IMR-90 (cell line): ENCODE data around the gene LHX5. TPM values are rescaled to one million over a fixed set of nuclear protein-coding genes. Genes with fewer than 3 reads are reported as not detected.

Source experiments
- ATAC-seq: fragments of 200-7000 bp; cut with Tn5 transposase; 2 replicates; pipeline ENCODE4 v1.9.1; 2020; ENCODE audit warnings: low read depth, mild to moderate bottlenecking, moderate library complexity
- BruUV-seq: library from RNA; stranded (reverse); fragments of 400-500 nt; replicated peaks from 2 replicates; lab custom pipeline; 2021; lab: Mats Ljungman, UMichigan
- CTCF ChIA-PET: fragments of 300-600 bp; formaldehyde crosslinking; extraction: SDS; loops from one replicate; lab custom pipeline; 2021; ENCODE audit warnings: antibody characterized with exemption; lab: Yijun Ruan, JAX
- POLR2A ChIA-PET: fragments of 300-600 bp; sonication (Branson Sonifier 250); formaldehyde crosslinking; loops from one replicate; lab custom pipeline; 2022; ENCODE audit warnings: antibody characterized with exemption; ENCODE audit not compliant: unreplicated experiment; lab: Charles Lee
- DNase-seq: peaks from one replicate; pipeline ENCODE4 v3.0.0; 2013
- H2AFZ ChIP-seq: replicated peaks from 2 replicates; pipeline ENCODE3; 2013; ENCODE audit warnings: low read length, mild to moderate bottlenecking; ENCODE audit not compliant: poor library complexity
- H2AK5ac ChIP-seq: 2 replicates; pipeline ENCODE4 v1.6.1; 2013; ENCODE audit warnings: low read depth, low read length, inconsistent platforms
- H2AK9ac ChIP-seq: replicated peaks from 2 replicates; pipeline ENCODE3; 2013; ENCODE audit warnings: mild to moderate bottlenecking, low read depth, low read length, moderate library complexity; ENCODE audit not compliant: poor library complexity
- H2BK120ac ChIP-seq: 2 replicates; pipeline ENCODE4 v1.6.1; 2013; ENCODE audit warnings: low read depth, low read length, inconsistent platforms
- H2BK15ac ChIP-seq: 3 replicates; pipeline ENCODE4 v1.6.1; 2013; ENCODE audit warnings: low read depth, low read length, inconsistent platforms
- H2BK20ac ChIP-seq: 2 replicates; pipeline ENCODE4 v1.6.1; 2013; ENCODE audit warnings: low read depth, mild to moderate bottlenecking, inconsistent platforms, low read length, moderate library complexity
- H2BK5ac ChIP-seq: 2 replicates; pipeline ENCODE4 v1.6.1; 2013; ENCODE audit warnings: mild to moderate bottlenecking, low read depth, low read length, inconsistent platforms; ENCODE audit not compliant: poor library complexity, severe bottlenecking
- H3K14ac ChIP-seq: replicated peaks from 2 replicates; pipeline ENCODE4 v1.6.1; 2013; ENCODE audit warnings: low read depth, low read length, inconsistent platforms
- H3K18ac ChIP-seq: 2 replicates; pipeline ENCODE4 v1.6.1; 2013; ENCODE audit warnings: low read depth, low read length, control low read depth
- H3K23ac ChIP-seq: 2 replicates; pipeline ENCODE4 v1.6.1; 2013; ENCODE audit warnings: low read depth, low read length, inconsistent platforms
- H3K27ac ChIP-seq: 2 replicates; pipeline ENCODE4 v1.5.1; 2013; ENCODE audit warnings: mild to moderate bottlenecking, control low read depth, low read length; ENCODE audit not compliant: insufficient read depth
- H3K27me3 ChIP-seq: 2 replicates; pipeline ENCODE4 v1.6.1; 2013; ENCODE audit warnings: low read length; ENCODE audit not compliant: control insufficient read depth, insufficient read depth
- H3K36me3 ChIP-seq: 2 replicates; pipeline ENCODE4 v1.6.1; 2013; ENCODE audit warnings: low read length, mixed read lengths; ENCODE audit not compliant: control insufficient read depth, insufficient read depth
- H3K4ac ChIP-seq: 2 replicates; pipeline ENCODE4 v1.6.1; 2013; ENCODE audit warnings: low read depth, low read length, inconsistent platforms
- H3K4me1 ChIP-seq: 2 replicates; pipeline ENCODE4 v1.6.1; 2013; ENCODE audit warnings: low read length, mixed read lengths; ENCODE audit not compliant: control insufficient read depth, insufficient read depth
- H3K4me2 ChIP-seq: 2 replicates; pipeline ENCODE4 v1.6.1; 2013; ENCODE audit warnings: low read depth, mild to moderate bottlenecking, control low read depth, low read length, moderate library complexity
- H3K4me3 ChIP-seq: 2 replicates; pipeline ENCODE4 v1.5.1; 2013; ENCODE audit warnings: low read depth, mild to moderate bottlenecking, control low read depth, low read length, moderate library complexity; ENCODE audit not compliant: insufficient read depth
- H3K56ac ChIP-seq: 2 replicates; pipeline ENCODE4 v1.6.1; 2013; ENCODE audit warnings: low read length, inconsistent platforms; ENCODE audit not compliant: insufficient read depth; ENCODE audit errors: extremely low read depth
- H3K79me1 ChIP-seq, 2 experiments: 2 replicates each; pipeline ENCODE4 v1.6.1; 2013; ENCODE audit warnings: low read length in 2 of 2, inconsistent platforms in 1 of 2, low read depth in 1 of 2
- H3K9ac ChIP-seq: 2 replicates; pipeline ENCODE4 v1.6.1; 2013; ENCODE audit warnings: low read depth, low read length, control low read depth
- H3K9me1 ChIP-seq: 2 replicates; pipeline ENCODE4 v1.6.1; 2013; ENCODE audit warnings: low read length, inconsistent platforms; ENCODE audit not compliant: insufficient read depth
- H3K9me3 ChIP-seq: 2 replicates; pipeline ENCODE4 v1.6.1; 2013; ENCODE audit warnings: low read length; ENCODE audit not compliant: control insufficient read depth, insufficient read depth
- H4K20me1 ChIP-seq: 2 replicates; pipeline ENCODE4 v1.6.1; 2013; ENCODE audit warnings: low read length, inconsistent platforms; ENCODE audit not compliant: insufficient read depth
- H4K5ac ChIP-seq: 2 replicates; pipeline ENCODE4 v1.6.1; 2013; ENCODE audit warnings: mild to moderate bottlenecking, low read depth, low read length, control low read depth
- H4K8ac ChIP-seq, 2 experiments: 2 replicates each; pipeline ENCODE4 v1.6.1; 2013; ENCODE audit warnings: low read depth in 2 of 2, low read length in 2 of 2, control low read depth in 1 of 2, inconsistent platforms in 1 of 2
- H4K91ac ChIP-seq: 2 replicates; pipeline ENCODE4 v1.6.1; 2013; ENCODE audit warnings: low read depth, low read length, inconsistent platforms; ENCODE audit not compliant: insufficient read depth
- BHLHE40 ChIP-seq: fragments of 150-350 bp; IDR thresholded peaks from 2 replicates; pipeline ENCODE4 v1.6.1; 2016; ENCODE audit warnings: mild to moderate bottlenecking, low read depth, low read length
- CEBPB ChIP-seq: IDR thresholded peaks from 2 replicates; pipeline ENCODE4 v1.6.1; 2012; ENCODE audit warnings: low read depth, low read length, improper control_type of control experiment
- CHD1 ChIP-seq: IDR thresholded peaks from 2 replicates; pipeline ENCODE4 v1.6.1; 2012; ENCODE audit warnings: low read depth, low read length, improper control_type of control experiment
- FOS ChIP-seq: fragments of 150-350 bp; IDR thresholded peaks from 2 replicates; pipeline ENCODE4 v1.6.1; 2016; ENCODE audit warnings: low read depth, low read length
- MAFK ChIP-seq: IDR thresholded peaks from 2 replicates; pipeline ENCODE4 v1.6.1; 2012; ENCODE audit warnings: low read depth, low read length, improper control_type of control experiment
- MAZ ChIP-seq: IDR thresholded peaks from 2 replicates; pipeline ENCODE4 v1.6.1; 2012; ENCODE audit warnings: low read depth, mild to moderate bottlenecking, low read length, improper control_type of control experiment, moderate library complexity, borderline replicate concordance
- MXI1 ChIP-seq: IDR thresholded peaks from 2 replicates; pipeline ENCODE4 v1.6.1; 2012; ENCODE audit warnings: low read depth, mild to moderate bottlenecking, low read length, moderate library complexity, borderline replicate concordance
- NFE2L2 ChIP-seq: fragments of 150-350 bp; IDR thresholded peaks from 2 replicates; pipeline ENCODE4 v1.6.1; 2016; ENCODE audit warnings: low read depth, mild to moderate bottlenecking, low read length
- POLR2A ChIP-seq: IDR thresholded peaks from 2 replicates; pipeline ENCODE4 v1.6.1; 2012; ENCODE audit warnings: mild to moderate bottlenecking, low read depth, low read length
- RAD21 ChIP-seq: IDR thresholded peaks from 2 replicates; pipeline ENCODE4 v1.6.1; 2012; ENCODE audit warnings: low read length, improper control_type of control experiment
- RCOR1 ChIP-seq: IDR thresholded peaks from 2 replicates; pipeline ENCODE4 v1.6.1; 2012; ENCODE audit warnings: mild to moderate bottlenecking, low read length, improper control_type of control experiment; ENCODE audit not compliant: insufficient replicate concordance
- RFX5 ChIP-seq: IDR thresholded peaks from 2 replicates; pipeline ENCODE4 v1.8.0; 2012; ENCODE audit warnings: low read depth, mild to moderate bottlenecking, low read length, moderate library complexity
- SMC3 ChIP-seq: fragments of 150-350 bp; IDR thresholded peaks from 2 replicates; pipeline ENCODE4 v1.6.1; 2016; ENCODE audit warnings: low read depth, mild to moderate bottlenecking, antibody characterized with exemption, low read length, moderate library complexity
- WGBS, 2 experiments: methylation state at CpG; one replicate each; pipeline versions ENCODE4 v1.1.5 to v1.1.7; 2013; ENCODE audit warnings: missing lambda C conversion rate in 2 of 2; ENCODE audit not compliant: insufficient read length in 1 of 2; ENCODE audit errors: extremely low coverage in 2 of 2; 5-methylcytosine and 5-hydroxymethylcytosine counted together
- dilution Hi-C: fragments of 300-500 bp; cut with HindIII; formaldehyde crosslinking; loops from one replicate; pipeline ENCODE4 v1.14.3; 2018; ENCODE audit warnings: low sequenced_read_pairs; ENCODE audit not compliant: unreplicated experiment
- in situ Hi-C: fragments of 300-500 bp; cut with MboI; formaldehyde crosslinking; loops from 3 replicates; pipeline ENCODE4 v1.14.3; 2019; ENCODE audit warnings: low sequenced_read_pairs, inconsistent platforms, mixed read lengths
- intact Hi-C: fragments of 100-400 bp; cut with micrococcal nuclease; formaldehyde crosslinking; loops from 2 replicates; pipeline ENCODE4 v1.10.0; 2022
- polyA plus RNA-seq, 3 experiments: library from polyadenylated mRNA; depleted of rRNA; stranded (reverse); fragments of >200 nt; gene quantifications; 2 replicates each; pipeline ENCODE4 v1.2.3, GENCODE V29; 2012; ENCODE audit warnings: low replicate concordance in 1 of 3
- total RNA-seq: library from RNA; depleted of rRNA; stranded (reverse); fragments of >200 nt; gene quantifications from 2 replicates; pipeline ENCODE4 v1.2.3, GENCODE V29; 2012
- TF ChIP-seq, protein P1 (sequence below): fragments of 150-350 bp; IDR thresholded peaks from 2 replicates; pipeline ENCODE4 v1.6.1; 2017; ENCODE audit warnings: mild to moderate bottlenecking, antibody characterized with exemption, low read length, low read depth
- TF ChIP-seq, protein P2 (sequence below): conservative IDR thresholded peaks from 2 replicates; pipeline ENCODE4 v1.5.1; 2012; ENCODE audit warnings: mild to moderate bottlenecking, low read depth, low read length, improper control_type of control experiment
- TF ChIP-seq, protein P3 (sequence below): fragments of 150-350 bp; IDR thresholded peaks from 2 replicates; pipeline ENCODE4 v1.6.1; 2016; ENCODE audit warnings: low read depth, mild to moderate bottlenecking, low read length, moderate library complexity, borderline replicate concordance

LHX5 gene
- total and polyA plus RNA-seq, 2 of the 4 experiments (the other 2 are of a cell fraction): not detected

DNA sequence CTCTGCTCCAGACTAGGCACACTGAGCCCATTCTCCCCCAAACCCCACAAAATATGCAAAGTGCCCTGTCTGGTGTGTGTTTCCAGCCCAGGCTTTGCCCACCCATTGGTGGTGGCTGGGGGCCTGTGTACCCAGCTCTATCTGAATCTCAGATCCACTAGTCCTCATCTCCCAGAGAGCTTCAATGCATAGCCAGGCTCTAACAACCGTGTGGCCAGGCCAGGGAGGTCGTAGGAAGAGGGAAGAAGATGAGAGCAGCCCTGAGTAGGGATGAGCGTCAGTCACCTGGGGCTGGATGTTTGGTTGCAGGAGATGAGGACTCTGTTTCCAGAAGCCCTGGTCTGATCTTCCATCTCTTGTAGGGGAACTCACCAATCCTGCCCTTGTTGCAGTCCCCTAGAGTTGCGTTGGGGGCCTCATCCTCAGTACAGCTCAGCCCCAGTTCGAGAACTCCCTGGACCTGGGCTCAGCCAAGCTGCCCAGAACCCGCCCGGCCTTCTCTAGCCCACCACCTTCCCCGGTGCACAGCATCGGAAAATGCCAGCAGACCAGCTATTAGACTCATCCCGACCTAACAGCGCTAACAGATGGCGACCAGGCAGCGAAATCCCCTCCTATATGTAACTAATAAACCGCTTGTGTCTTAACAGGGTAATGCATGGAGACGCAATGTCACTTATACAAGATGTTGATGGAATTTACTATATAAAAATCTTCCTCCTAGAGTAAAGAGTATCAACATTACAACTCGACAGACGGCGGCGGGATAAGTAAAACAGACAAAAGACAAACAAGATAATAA is 3.2 kb upstream of the LHX5 start:
- no peak overlapping the region for H2BK120ac ChIP-seq
- H4K91ac ChIP-seq: no peak overlapping the region
- H2BK5ac ChIP-seq: no peak overlapping the region
- no peak overlapping the region for H3K14ac ChIP-seq
- H3K23ac ChIP-seq: no peak overlapping the region
- no peak overlapping the region for H3K4me2 ChIP-seq
- dilution Hi-C loops: no loop called here
- H3K56ac ChIP-seq: no peak overlapping the region
- no peak overlapping the region for H2BK20ac ChIP-seq
- TF ChIP-seq FOS (no peak), MAZ (no peak), RCOR1 (no peak), NFE2L2 (no peak), MXI1 (no peak), CEBPB (no peak), BHLHE40 (no peak), RAD21 (no peak), CHD1 (no peak), POLR2A (no peak), MAFK (no peak), SMC3 (no peak), RFX5 (no peak)
- TF ChIP-seq, protein P1, sequence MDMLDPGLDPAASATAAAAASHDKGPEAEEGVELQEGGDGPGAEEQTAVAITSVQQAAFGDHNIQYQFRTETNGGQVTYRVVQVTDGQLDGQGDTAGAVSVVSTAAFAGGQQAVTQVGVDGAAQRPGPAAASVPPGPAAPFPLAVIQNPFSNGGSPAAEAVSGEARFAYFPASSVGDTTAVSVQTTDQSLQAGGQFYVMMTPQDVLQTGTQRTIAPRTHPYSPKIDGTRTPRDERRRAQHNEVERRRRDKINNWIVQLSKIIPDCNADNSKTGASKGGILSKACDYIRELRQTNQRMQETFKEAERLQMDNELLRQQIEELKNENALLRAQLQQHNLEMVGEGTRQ: no peak
- TF ChIP-seq, protein P2, sequence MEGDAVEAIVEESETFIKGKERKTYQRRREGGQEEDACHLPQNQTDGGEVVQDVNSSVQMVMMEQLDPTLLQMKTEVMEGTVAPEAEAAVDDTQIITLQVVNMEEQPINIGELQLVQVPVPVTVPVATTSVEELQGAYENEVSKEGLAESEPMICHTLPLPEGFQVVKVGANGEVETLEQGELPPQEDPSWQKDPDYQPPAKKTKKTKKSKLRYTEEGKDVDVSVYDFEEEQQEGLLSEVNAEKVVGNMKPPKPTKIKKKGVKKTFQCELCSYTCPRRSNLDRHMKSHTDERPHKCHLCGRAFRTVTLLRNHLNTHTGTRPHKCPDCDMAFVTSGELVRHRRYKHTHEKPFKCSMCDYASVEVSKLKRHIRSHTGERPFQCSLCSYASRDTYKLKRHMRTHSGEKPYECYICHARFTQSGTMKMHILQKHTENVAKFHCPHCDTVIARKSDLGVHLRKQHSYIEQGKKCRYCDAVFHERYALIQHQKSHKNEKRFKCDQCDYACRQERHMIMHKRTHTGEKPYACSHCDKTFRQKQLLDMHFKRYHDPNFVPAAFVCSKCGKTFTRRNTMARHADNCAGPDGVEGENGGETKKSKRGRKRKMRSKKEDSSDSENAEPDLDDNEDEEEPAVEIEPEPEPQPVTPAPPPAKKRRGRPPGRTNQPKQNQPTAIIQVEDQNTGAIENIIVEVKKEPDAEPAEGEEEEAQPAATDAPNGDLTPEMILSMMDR: no peak
- TF ChIP-seq, protein P3, sequence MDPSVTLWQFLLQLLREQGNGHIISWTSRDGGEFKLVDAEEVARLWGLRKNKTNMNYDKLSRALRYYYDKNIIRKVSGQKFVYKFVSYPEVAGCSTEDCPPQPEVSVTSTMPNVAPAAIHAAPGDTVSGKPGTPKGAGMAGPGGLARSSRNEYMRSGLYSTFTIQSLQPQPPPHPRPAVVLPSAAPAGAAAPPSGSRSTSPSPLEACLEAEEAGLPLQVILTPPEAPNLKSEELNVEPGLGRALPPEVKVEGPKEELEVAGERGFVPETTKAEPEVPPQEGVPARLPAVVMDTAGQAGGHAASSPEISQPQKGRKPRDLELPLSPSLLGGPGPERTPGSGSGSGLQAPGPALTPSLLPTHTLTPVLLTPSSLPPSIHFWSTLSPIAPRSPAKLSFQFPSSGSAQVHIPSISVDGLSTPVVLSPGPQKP: no peak
- no peak overlapping the region for H3K4me3 ChIP-seq
- H3K27ac ChIP-seq: no peak overlapping the region
- no peaks in the 10 kb centered on the region for H3K9me1 ChIP-seq
- no peaks in the 10 kb centered on the region for H3K36me3 ChIP-seq
- H3K27me3 ChIP-seq: peaks cover 91% of the 10 kb centered on the region
- WGBS, 2 experiments: no CpG with 5 or more reads among the region's 19 CpGs
- H2AK5ac ChIP-seq: no peak overlapping the region
- no peak overlapping the region for H4K8ac ChIP-seq
- H3K4ac ChIP-seq: no peak overlapping the region
- H4K5ac ChIP-seq: no peak overlapping the region
- BruUV-seq: no TSS peak
- intact Hi-C loops: no loop called here
- no peaks in the 10 kb centered on the region for H3K9me3 ChIP-seq
- DNase-seq (no peak), ATAC-seq (no peak)
- H3K4me1 ChIP-seq: no peaks in the 10 kb centered on the region
- CTCF ChIA-PET: no interaction called here
- no peaks in the 10 kb centered on the region for H3K79me1 ChIP-seq
- H2AFZ ChIP-seq: no peak overlapping the region
- H2BK15ac ChIP-seq: no peak overlapping the region
- POLR2A ChIA-PET: no interaction called here
- H2AK9ac ChIP-seq: no peak overlapping the region
- no peak overlapping the region for H3K18ac ChIP-seq
- no peak overlapping the region for H3K9ac ChIP-seq
- in situ Hi-C loops: no loop called here
- no peaks in the 10 kb centered on the region for H4K20me1 ChIP-seq
